CD4-positive, CD25-positive, alpha-beta regulatory T cell (primary cell): ENCODE results near the gene SPRY1. TPM values are rescaled to one million over a fixed set of nuclear protein-coding genes. Genes with fewer than 3 reads are reported as not detected.

Experiments used
- ATAC-seq, 2 donors: fragments of 150-1000 bp; cut with Tn5 transposase; one replicate each; pipeline ENCODE4 v1.10.0; 2021; ENCODE audit warnings: low read depth in 2 of 2, moderate number of reproducible peaks in 2 of 2, moderate library complexity in 1 of 2
- DNase-seq, 3 donors: peaks; one replicate each; pipeline versions ENCODE4 v3.0.0 to v3.0.0-alpha.2; 2012 to 2022; ENCODE audit warnings: mixed read lengths in 1 of 3
- H3K27ac ChIP-seq: one replicate; pipeline ENCODE4 v1.7.0; 2013; ENCODE audit warnings: mild to moderate bottlenecking, low read length; ENCODE audit not compliant: insufficient read depth, poor library complexity, severe bottlenecking
- H3K27me3 ChIP-seq: one replicate; pipeline ENCODE4 v1.7.0; 2013; ENCODE audit warnings: low read length; ENCODE audit not compliant: control insufficient read depth, insufficient read depth
- H3K36me3 ChIP-seq: one replicate; pipeline ENCODE4 v1.7.0; 2013; ENCODE audit warnings: mild to moderate bottlenecking, low read length, moderate library complexity; ENCODE audit not compliant: control insufficient read depth, insufficient read depth
- H3K4me1 ChIP-seq: 2 replicates; pipeline ENCODE4 v1.7.0; 2013; ENCODE audit warnings: mild to moderate bottlenecking, low read length; ENCODE audit not compliant: insufficient read depth, control insufficient read depth, poor library complexity, severe bottlenecking
- H3K4me3 ChIP-seq: one replicate; pipeline ENCODE4 v1.7.0; 2013; ENCODE audit warnings: low read depth, mild to moderate bottlenecking, low read length, moderate library complexity
- H3K9me3 ChIP-seq, 2 experiments: 1 replicate in 1 of 2; 2 replicates in 1 of 2; pipeline ENCODE4 v1.7.0; 2013; ENCODE audit warnings: low read length in 2 of 2, mild to moderate bottlenecking in 1 of 2, moderate library complexity in 1 of 2; ENCODE audit not compliant: control insufficient read depth in 2 of 2
- H3K27ac Mint-ChIP-seq, 3 donors: one replicate each; pipeline ENCODE4 v1.8.0; 2020 to 2022; ENCODE audit warnings: mild to moderate bottlenecking in 3 of 3, mixed read lengths in 3 of 3, moderate library complexity in 2 of 3
- H3K27me3 Mint-ChIP-seq: one replicate; pipeline ENCODE4 v1.8.0; 2022; ENCODE audit warnings: mild to moderate bottlenecking, mixed read lengths
- H3K36me3 Mint-ChIP-seq: one replicate; pipeline ENCODE4 v1.8.0; 2020; ENCODE audit warnings: mixed read lengths
- H3K4me1 Mint-ChIP-seq, 4 donors: one replicate each; pipeline ENCODE4 v1.8.0; 2020 to 2022; ENCODE audit warnings: mixed read lengths in 4 of 4, mild to moderate bottlenecking in 1 of 4
- H3K4me3 Mint-ChIP-seq, 4 donors: one replicate each; pipeline ENCODE4 v1.8.0; 2020 to 2022; ENCODE audit warnings: mild to moderate bottlenecking in 4 of 4, mixed read lengths in 4 of 4, moderate library complexity in 3 of 4
- H3K9me3 Mint-ChIP-seq, 7 donors: one replicate each; pipeline ENCODE4 v1.8.0; 2020 to 2022; ENCODE audit warnings: mixed read lengths in 7 of 7, mild to moderate bottlenecking in 3 of 7, moderate library complexity in 2 of 7
- polyA plus RNA-seq, 4 donors: library from polyadenylated mRNA; unstranded; fragments of 300-500 nt; fragmentation: Illumina TruSeq; gene quantifications; one replicate each; pipeline ENCODE4 v1.2.3, GENCODE V29; 2021
- total RNA-seq: library from RNA; stranded (reverse); gene quantifications from one replicate; pipeline ENCODE4 v1.2.3, GENCODE V29; 2022

SPRY1 gene
- total and polyA plus RNA-seq, 5 donors from 2014 or later: 2.0 to 6.4 (median 4.4) TPM

DNA sequence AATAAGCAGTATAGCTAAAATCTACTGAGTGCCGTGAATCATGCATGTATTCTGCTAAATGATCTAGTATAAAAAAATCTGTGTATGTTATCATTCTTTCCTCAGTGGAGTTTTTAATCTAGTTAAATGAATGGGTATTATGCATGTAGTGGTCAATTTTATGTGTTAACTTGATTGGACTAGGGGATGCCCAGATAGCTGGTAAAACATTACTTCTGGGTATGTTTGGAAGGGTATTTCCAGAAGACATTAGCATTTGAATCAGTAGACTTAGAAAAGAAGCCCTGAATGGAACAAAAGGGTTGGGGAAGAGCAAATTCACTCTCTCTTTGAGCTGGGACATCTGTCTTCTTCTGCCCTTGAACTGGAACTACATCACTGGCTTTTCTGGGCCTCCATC lies 34.5 kb upstream of the SPRY1 start:
- Histone ChIP-seq H3K27me3 (no peaks in the 10 kb centered on the region), H3K36me3 (no peaks in the 10 kb centered on the region), H3K27ac (no peak overlapping the region), H3K4me3 (no peak overlapping the region), H3K4me1 (no peaks in the 10 kb centered on the region), H3K9me3 (peaks cover 0 to 2% of the 10 kb centered on the region in 2 experiments)
- DNase-seq (no peak), ATAC-seq (no peak)
- Mint-ChIP-seq H3K27me3 (peaks cover 6% of the 10 kb centered on the region), H3K36me3 (no peaks in the 10 kb centered on the region), H3K4me1 (no peaks in the 10 kb centered on the region), H3K27ac (no peak overlapping the region), H3K9me3 (peaks cover 0 to 1% (median 0%) of the 10 kb centered on the region in 7 donors), H3K4me3 (no peak overlapping the region)

DNA sequence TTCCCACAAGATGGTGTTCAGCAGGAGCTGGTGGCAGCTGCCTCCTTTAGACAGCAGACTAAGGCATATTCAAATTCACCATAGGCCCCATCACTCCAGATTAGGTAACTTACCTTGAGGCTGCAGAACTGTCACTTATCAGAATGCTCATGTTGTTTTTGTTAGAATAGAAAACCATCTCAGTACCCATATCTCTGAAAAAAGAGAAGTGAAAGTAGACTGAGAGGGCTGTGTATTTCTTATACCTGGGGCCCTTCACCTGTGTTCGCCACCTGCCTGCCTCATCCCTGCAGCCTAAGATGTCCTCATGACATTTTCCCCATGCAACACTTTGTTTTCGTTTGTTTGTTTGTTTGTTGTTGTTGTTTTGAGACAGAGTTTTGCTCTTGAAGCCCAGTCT lies 32.9 kb upstream of the SPRY1 start:
- no peaks in the 10 kb centered on the region for H3K27me3 Mint-ChIP-seq
- Histone ChIP-seq H3K4me3 (no peak overlapping the region), H3K27ac (no peak overlapping the region), H3K27me3 (no peaks in the 10 kb centered on the region), H3K4me1 (no peaks in the 10 kb centered on the region), H3K36me3 (no peaks in the 10 kb centered on the region), H3K9me3 (peaks cover 0 to 2% of the 10 kb centered on the region in 2 experiments)
- H3K36me3 Mint-ChIP-seq: no peaks in the 10 kb centered on the region
- no peak overlapping the region for H3K27ac Mint-ChIP-seq
- ATAC-seq (no peak), DNase-seq (no peak)
- no peak overlapping the region for H3K4me3 Mint-ChIP-seq
- no peaks in the 10 kb centered on the region for H3K4me1 Mint-ChIP-seq
- H3K9me3 Mint-ChIP-seq: peaks cover 0 to 3% (median 0%) of the 10 kb centered on the region in 7 donors

GRCh38 chr4:123364906-123365305 lies 31.7 kb upstream of the SPRY1 start:
- H3K4me3 ChIP-seq: no peak overlapping the region
- no peaks in the 10 kb centered on the region for H3K36me3 Mint-ChIP-seq
- H3K9me3 Mint-ChIP-seq: peaks cover 0 to 1% (median 0%) of the 10 kb centered on the region in 7 donors
- no peaks in the 10 kb centered on the region for H3K27me3 ChIP-seq
- no peak overlapping the region for H3K4me3 Mint-ChIP-seq
- no peaks in the 10 kb centered on the region for H3K36me3 ChIP-seq
- no peaks in the 10 kb centered on the region for H3K27me3 Mint-ChIP-seq
- no peaks in the 10 kb centered on the region for H3K4me1 ChIP-seq
- H3K27ac Mint-ChIP-seq: no peak overlapping the region
- no peak for ATAC-seq
- peaks cover 0 to 2% of the 10 kb centered on the region in 2 experiments for H3K9me3 ChIP-seq
- DNase-seq: no peak
- no peak overlapping the region for H3K27ac ChIP-seq
- no peaks in the 10 kb centered on the region for H3K4me1 Mint-ChIP-seq

DNA sequence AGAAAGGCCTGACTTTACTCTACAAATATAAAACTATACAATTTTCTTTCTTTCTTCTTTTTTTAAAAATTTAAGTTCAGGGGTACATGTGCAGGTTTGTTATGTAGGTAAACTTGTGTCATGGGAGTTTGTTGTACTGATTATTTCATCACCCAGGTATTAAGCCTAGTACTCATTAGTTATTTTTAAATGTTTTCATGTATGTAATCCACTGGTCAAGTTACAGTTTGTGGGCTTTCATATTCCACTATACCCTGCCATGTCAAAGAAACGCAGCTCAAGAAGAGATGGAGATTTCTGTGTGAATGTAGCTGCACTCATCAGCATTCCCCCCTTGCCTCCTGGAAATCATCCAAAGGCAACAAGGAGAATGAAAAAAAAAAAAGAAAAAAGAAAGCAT lies 31.2 kb upstream of the SPRY1 start:
- Mint-ChIP-seq H3K36me3 (no peaks in the 10 kb centered on the region), H3K9me3 (peaks cover 0 to 1% (median 0%) of the 10 kb centered on the region in 7 donors), H3K27ac (no peak overlapping the region), H3K4me1 (no peaks in the 10 kb centered on the region), H3K4me3 (no peak overlapping the region), H3K27me3 (no peaks in the 10 kb centered on the region)
- ATAC-seq (no peak), DNase-seq (no peak)
- H3K27ac ChIP-seq: no peak overlapping the region
- no peaks in the 10 kb centered on the region for H3K4me1 ChIP-seq
- H3K4me3 ChIP-seq: no peak overlapping the region
- no peaks in the 10 kb centered on the region for H3K27me3 ChIP-seq
- H3K9me3 ChIP-seq: peaks cover 0 to 2% of the 10 kb centered on the region in 2 experiments
- H3K36me3 ChIP-seq: no peaks in the 10 kb centered on the region

GRCh38 chr4:123366144-123366748 lies 30.3 kb upstream of the SPRY1 start:
- Histone ChIP-seq H3K36me3 (no peaks in the 10 kb centered on the region), H3K9me3 (no peaks in the 10 kb centered on the region), H3K27ac (no peak overlapping the region), H3K4me1 (no peaks in the 10 kb centered on the region), H3K27me3 (no peaks in the 10 kb centered on the region), H3K4me3 (no peak overlapping the region)
- Mint-ChIP-seq H3K9me3 (peaks cover 0 to 1% (median 0%) of the 10 kb centered on the region in 7 donors), H3K36me3 (no peaks in the 10 kb centered on the region), H3K4me1 (no peaks in the 10 kb centered on the region), H3K27me3 (no peaks in the 10 kb centered on the region), H3K4me3 (no peak overlapping the region), H3K27ac (no peak overlapping the region)
- no peak for DNase-seq
- no peak for ATAC-seq

- Histone ChIP-seq H3K9me3 (no peaks in the 10 kb centered on the region), H3K36me3 (no peaks in the 10 kb centered on the region), H3K4me3 (no peak overlapping the region), H3K4me1 (no peaks in the 10 kb centered on the region), H3K27ac (no peak overlapping the region), H3K27me3 (no peaks in the 10 kb centered on the region)
- ATAC-seq: no peak
- H3K9me3 Mint-ChIP-seq: peaks cover 0 to 3% (median 1%) of the 10 kb centered on the region in 7 donors
- no peak for DNase-seq
- H3K27ac Mint-ChIP-seq: no peak overlapping the region
- no peaks in the 10 kb centered on the region for H3K4me1 Mint-ChIP-seq
- peaks cover 5% of the 10 kb centered on the region for H3K27me3 Mint-ChIP-seq
- no peak overlapping the region for H3K4me3 Mint-ChIP-seq
- H3K36me3 Mint-ChIP-seq: no peaks in the 10 kb centered on the region
These were observed 17.8 kb upstream of the SPRY1 start for GRCh38 chr4:123378794-123379193.

DNA sequence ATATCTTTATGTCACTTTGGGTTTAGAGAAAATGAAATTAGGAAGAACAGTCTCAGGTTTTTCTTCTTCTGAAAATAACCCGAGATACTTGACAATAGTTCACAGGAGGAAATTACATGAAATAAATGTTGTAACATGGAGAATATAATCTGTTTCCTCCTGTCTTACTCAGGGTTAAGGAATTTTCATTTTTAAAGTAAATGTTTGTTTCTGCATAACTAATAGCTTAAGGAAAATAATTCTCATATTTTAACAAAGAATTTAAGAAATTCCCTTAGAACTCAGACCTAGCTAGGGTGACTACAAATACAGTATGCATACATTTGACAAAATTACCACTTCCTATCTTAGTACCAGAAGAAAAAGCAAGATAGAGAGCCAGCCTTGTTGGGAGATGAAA lies 17.2 kb upstream of the SPRY1 start:
- no peaks in the 10 kb centered on the region for H3K36me3 ChIP-seq
- DNase-seq (no peak), ATAC-seq (no peak)
- H3K4me1 ChIP-seq: no peaks in the 10 kb centered on the region
- Mint-ChIP-seq H3K27ac (no peak overlapping the region), H3K9me3 (peaks cover 0 to 3% (median 0%) of the 10 kb centered on the region in 7 donors), H3K36me3 (no peaks in the 10 kb centered on the region), H3K4me3 (no peak overlapping the region), H3K27me3 (peaks cover 5% of the 10 kb centered on the region), H3K4me1 (no peaks in the 10 kb centered on the region)
- no peak overlapping the region for H3K4me3 ChIP-seq
- H3K9me3 ChIP-seq: no peaks in the 10 kb centered on the region
- H3K27me3 ChIP-seq: no peaks in the 10 kb centered on the region
- H3K27ac ChIP-seq: no peak overlapping the region
